Fibroblast of skin of abdomen (primary cell): ENCODE measurements around the gene SNX25.
"Not testable (repeated sequence)": the region's sequence is repeated elsewhere in the genome, so short reads cannot be mapped to it uniquely, and the experiment has no call there.

Source experiments
- DNase-seq: peaks from one replicate; pipeline ENCODE4 v3.0.0-alpha.2; 2013

Gene SNX25

GRCh38 chr4:185205073-185205472, 4.3 kb upstream of the SNX25 start:
- not testable (repeated sequence) for DNase-seq

GRCh38 chr4:185205697-185206342, 3.6 kb upstream of the SNX25 start:
- no peak for DNase-seq

GRCh38 chr4:185207466-185207865, 1.9 kb upstream of the SNX25 start:
- DNase-seq, result peak; percentile 43

- DNase-seq, result not testable (repeated sequence)
These were observed 379 bp downstream of the SNX25 start for GRCh38 chr4:185209852-185210101.

GRCh38 chr4:185210102-185210981, 944 bp downstream of the SNX25 start:
- peak; percentile 48 for DNase-seq

GRCh38 chr4:185211035-185211434, 1.6 kb downstream of the SNX25 start:
- peak; percentile 11 for DNase-seq

- no peak for DNase-seq
These were observed 2.2 kb downstream of the SNX25 start for GRCh38 chr4:185211641-185212040.

- DNase-seq, result peak; percentile 26
These were observed 3.2 kb downstream of the SNX25 start for GRCh38 chr4:185212581-185212980.

GRCh38 chr4:185213877-185214276, 4.5 kb downstream of the SNX25 start:
- DNase-seq, result no peak

GRCh38 chr4:185215261-185215660, 5.9 kb downstream of the SNX25 start:
- DNase-seq, result peak; percentile 28

- DNase-seq, result no peak
These were observed 8.1 kb downstream of the SNX25 start for GRCh38 chr4:185217408-185217975.

- no peak for DNase-seq
These were observed 8.9 kb downstream of the SNX25 start for GRCh38 chr4:185218312-185218711.

- DNase-seq, result peak; percentile 95
These were observed 10.3 kb downstream of the SNX25 start for GRCh38 chr4:185219551-185220344.

GRCh38 chr4:185221491-185221890, 12.1 kb downstream of the SNX25 start:
- DNase-seq, result no peak

- no peak for DNase-seq
These were observed 12.5 kb downstream of the SNX25 start for GRCh38 chr4:185221912-185222311.

- peak; percentile 82 for DNase-seq
These were observed 13.2 kb downstream of the SNX25 start for GRCh38 chr4:185222598-185222997.

- no peak for DNase-seq
These were observed 15.2 kb downstream of the SNX25 start for GRCh38 chr4:185224597-185224996.

GRCh38 chr4:185225940-185226339, 16.5 kb downstream of the SNX25 start:
- DNase-seq, result no peak

- no peak for DNase-seq
These were observed 17.7 kb downstream of the SNX25 start for GRCh38 chr4:185227131-185227551.

- DNase-seq, result no peak
These were observed 18.4 kb downstream of the SNX25 start for GRCh38 chr4:185227713-185228278.

GRCh38 chr4:185229021-185229818, 19.8 kb downstream of the SNX25 start:
- no peak for DNase-seq

GRCh38 chr4:185232370-185232769, 23.0 kb downstream of the SNX25 start:
- DNase-seq, result peak; percentile 76
